Islet of Langerhans (tissue), 1 donor: ENCODE measurements around the gene FSTL4.

Experiments used
- FAIRE-seq: peaks from one replicate; lab custom pipeline; 2011; peaks lifted over from hg19 to GRCh38; lab: Jason Lieb, UNC

Gene FSTL4

GRCh38 chr5:133240425-133241091 is 371.8 kb downstream of the FSTL4 start:
- FAIRE-seq, result no peak

DNA sequence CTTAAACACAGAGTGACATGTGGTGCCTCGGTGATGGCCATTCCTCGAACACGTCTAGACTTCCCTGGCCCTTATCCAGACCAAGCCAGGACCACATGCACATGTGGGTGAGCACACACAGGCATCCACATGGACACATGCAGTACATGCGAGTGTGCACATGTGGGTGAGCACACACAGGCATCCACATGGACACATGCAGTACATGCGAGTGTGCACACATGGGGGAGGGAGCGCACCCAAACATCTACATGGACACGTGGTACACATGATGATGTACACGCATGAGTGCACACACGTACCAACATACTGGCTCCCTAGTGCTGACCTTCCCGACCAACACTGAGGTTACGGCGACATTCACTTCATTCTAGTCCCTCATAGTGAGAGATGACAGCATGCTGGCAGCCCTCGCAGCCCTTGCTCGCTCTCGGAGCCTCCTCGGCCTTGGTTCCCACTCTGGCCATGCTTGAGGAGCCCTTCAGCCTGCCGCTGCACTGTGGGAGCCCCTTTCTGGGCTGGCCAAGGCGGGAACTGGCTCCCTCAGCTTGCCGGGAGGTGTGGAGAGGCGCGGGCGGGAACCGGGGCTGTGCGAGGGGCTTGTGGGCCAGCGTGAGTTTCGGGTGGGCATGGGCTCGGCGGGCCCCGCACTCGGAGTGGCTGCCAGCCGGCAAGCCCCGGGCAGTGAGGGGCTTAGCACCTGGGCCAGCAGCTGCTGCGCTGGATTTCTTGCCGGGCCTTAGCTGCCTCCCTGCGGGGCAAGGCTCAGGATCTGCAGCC is 373.7 kb downstream of the FSTL4 start:
- no peak for FAIRE-seq

DNA sequence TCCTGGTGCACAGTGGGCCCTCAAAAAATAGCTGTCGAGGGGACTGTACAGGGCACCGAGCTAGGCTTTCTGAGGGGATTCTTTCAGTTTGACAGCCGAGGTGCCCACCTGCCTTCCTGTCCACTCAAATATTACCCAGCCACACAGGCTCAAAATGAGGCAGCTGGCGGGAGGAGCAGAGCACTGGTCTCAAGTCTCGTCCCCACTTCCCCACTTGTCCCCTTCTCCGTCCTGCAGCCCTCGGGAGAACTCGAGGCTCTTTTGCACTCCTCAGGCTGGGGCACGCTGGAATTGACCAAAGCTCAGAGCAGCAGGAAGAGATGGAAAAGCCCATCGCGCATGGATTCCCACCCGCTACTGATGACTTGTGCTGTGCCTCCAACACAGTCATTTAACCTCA is 375.4 kb downstream of the FSTL4 start:
- FAIRE-seq, result no peak

GRCh38 chr5:133236541-133236951 is 375.8 kb downstream of the FSTL4 start:
- no peak for FAIRE-seq

DNA sequence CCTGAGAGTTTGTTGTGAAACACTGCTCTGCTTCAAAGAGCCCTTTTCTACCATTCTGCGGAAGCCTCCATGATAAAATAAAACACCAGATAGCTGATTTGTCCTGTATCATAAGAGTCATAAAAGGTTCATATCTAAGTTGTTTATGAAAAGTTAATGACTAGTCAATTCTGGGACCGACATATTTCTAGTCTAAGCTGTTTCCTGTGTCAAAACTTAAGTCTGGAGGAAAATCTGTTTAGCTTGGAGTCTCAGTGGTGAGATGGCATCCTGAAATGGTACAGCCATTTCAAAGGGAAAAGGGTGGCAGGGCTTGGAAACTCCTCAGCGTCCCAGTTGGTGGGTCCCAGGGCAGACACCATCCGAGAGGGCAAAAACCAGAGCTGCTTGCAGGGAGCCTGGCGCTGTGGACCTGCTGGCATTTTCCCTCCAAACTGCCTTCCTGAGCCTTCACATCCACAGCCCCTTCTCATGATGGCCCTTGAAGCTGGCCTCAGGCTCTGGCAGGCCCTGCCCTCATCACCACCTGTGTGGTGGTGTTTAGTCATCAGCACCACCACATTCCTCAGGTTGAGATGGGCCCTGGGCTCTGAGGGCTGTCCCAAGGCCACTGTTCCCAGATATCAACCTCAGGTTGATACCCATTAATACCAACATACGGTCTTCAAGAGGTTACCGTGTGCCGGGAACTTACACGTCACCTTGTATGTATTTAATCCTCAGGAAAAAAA is 376.5 kb downstream of the FSTL4 start:
- FAIRE-seq, result no peak

GRCh38 chr5:133234911-133235310 is 377.4 kb downstream of the FSTL4 start:
- FAIRE-seq, result no peak

- no peak for FAIRE-seq
These were observed 378.1 kb downstream of the FSTL4 start for GRCh38 chr5:133234273-133234672.

DNA sequence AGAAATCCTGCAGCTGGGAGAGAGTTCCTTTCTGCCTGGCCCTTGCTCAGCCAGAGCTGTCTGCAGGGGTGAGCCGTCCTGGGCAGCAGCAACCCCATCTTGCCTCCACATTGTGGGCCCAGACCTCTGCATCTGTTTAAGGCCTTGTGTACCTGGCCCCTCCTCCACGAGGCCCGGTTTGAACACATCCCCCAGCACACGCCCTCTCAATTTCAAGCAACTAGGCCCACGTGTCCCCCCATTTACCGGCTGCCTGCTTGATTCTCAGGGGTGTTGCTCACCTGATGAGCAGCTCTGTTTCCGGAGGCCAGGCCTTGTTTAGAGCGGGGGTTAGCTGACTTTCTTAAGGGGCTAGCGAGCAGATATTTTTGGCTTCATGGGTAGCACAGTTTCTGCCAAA is 378.7 kb downstream of the FSTL4 start:
- no peak for FAIRE-seq

DNA sequence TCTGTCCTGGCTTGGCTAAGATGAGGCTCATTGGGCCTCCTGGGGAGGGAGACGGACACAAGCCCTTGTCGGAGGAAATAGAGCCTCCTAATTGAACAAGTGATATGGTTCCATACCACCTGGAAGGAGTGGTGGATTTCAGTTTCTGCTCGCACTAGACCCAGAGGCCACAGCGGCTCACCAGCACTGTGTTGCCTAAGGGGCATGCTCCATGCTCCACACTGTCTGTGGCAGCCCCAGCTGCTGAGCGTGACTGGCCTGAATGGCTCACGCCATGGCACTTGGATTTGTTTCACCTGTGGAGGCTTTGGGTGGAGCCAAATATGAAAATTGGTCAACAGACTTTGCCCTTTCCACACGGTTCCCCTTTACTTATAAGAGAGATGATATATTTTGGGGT is 379.4 kb downstream of the FSTL4 start:
- FAIRE-seq, result no peak

DNA sequence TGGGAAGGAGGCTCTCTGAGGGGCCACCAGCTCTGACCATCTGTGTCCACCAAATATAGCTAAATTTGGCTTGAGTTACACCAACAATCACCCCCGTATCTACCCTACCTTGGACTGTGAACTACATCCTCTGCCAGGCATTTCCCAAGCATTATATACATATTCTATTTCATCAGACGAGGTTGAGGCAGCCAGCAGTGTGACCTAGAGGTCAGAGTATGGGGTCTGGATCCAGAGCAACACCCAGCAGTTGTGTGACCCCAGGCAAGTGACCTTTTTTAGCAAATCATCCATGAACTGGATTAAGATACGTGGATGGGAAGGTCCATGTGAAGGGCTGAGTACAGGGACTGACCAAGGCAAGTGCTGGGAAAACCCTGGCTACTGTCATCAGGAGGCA is 379.9 kb downstream of the FSTL4 start:
- no peak for FAIRE-seq

DNA sequence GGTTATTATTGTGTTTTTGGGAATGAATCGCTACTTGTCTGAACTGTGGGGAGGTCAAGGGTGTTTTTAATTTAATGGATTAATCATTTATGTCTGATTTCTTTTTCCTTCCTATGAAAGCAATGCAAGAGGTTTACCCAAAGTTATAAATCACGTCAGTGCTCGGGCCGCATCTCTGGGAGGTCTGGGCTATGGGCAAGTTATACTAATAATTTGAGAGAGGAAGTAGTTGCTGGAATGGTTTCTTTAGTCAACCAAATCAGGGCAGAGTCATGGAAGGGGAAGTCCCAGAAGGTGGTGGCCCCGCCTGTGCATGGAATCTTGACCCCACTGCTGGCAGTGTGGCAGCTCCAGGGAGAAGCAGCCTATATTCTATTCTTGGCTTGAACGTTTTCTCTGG is 380.3 kb downstream of the FSTL4 start:
- no peak for FAIRE-seq

- no peak for FAIRE-seq
These were observed 381.3 kb downstream of the FSTL4 start for GRCh38 chr5:133230823-133231578.

DNA sequence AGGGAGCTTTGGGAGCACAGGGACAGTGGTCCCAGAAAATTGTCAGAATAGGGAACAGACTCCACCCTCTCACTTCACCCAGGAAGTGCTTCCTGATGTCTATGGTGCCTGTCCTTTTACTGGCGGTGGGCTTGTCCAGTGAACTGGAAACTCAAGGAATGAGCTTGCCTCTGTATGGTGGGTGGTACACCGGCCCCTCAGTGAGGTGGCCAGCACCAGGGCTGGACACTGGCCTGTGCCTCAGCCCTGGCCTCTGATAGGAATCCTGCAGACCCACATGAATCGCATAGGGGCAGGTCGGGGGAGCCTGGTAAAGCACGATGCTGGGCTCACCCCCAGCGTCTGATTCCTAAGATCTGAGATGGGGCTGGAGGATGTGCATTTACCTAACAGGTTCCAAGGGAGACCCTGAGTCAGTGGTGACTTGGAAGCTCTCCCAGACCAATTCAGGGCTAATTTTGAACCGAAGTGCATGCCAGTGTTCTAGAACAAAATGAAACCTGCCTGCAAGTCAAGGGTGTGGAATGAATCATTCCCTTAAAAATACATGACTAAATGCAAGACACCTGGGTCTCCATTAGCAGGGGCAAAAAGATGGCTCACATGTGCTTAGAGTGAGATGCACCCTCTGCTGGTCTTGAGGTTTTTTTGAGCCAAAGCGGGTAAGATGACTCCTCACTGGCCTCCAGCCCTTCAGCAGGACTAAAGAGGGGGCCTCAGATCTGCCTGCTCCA is 382.2 kb downstream of the FSTL4 start:
- no peak for FAIRE-seq

DNA sequence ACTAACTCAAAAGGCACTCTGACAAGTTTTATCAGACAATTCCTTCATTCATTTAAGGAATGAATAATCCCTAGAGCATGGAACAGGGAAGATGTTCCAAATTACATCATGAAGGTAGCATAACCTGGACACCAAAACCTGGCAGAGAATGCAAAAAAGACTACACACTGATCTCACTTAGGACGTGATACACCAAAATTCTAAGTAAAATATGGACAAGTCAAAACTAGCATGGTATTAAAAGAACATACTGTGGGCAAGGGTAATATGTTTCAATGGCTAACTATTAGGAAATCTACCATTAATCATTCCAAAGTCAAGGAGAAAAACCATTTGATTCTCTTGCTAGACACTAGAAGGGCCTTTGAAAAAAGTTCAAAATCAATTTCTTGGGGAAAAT is 384.0 kb downstream of the FSTL4 start:
- FAIRE-seq, result no peak

DNA sequence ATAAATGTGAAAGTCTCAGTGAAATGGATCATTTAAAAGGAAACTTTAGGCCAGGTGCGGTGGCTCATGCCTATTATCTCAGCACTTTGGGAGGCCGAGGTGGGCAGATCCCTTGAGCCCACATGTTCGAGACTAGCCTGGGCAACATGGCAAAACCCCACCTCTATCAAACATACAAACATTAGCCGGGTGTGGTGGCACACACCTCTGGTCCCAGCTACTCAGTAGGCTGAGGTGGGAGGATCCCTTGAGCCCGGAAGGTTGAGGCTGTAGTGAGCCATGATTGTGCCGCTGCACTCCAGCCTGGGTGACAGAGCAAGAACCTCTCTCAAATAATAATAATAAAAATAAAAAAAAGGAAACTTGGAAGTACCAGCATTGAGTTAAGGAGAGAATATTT is 384.4 kb downstream of the FSTL4 start:
- no peak for FAIRE-seq

DNA sequence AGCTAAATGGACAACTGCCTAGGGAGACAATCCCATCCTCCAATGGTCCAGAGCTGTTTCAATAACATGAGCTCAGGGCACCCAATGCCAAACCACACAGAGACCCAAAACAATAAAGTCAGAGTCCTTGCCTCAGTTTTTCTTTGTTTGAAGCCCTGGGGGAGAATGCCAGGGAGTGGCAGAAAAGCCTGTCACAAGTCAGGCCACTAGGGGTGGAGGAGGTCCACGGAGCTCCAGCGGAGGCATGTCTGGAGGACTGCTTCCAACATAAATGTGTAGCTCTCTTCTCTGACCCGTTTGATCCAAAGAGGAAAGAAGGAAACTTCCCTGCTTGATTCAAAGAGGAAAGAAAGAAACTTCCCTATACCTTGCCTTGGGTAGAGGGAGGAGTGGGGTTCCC is 385.3 kb downstream of the FSTL4 start:
- FAIRE-seq, result no peak

GRCh38 chr5:133226186-133226585 is 386.2 kb downstream of the FSTL4 start:
- no peak for FAIRE-seq

GRCh38 chr5:133225671-133226152 is 386.6 kb downstream of the FSTL4 start:
- FAIRE-seq, result no peak

DNA sequence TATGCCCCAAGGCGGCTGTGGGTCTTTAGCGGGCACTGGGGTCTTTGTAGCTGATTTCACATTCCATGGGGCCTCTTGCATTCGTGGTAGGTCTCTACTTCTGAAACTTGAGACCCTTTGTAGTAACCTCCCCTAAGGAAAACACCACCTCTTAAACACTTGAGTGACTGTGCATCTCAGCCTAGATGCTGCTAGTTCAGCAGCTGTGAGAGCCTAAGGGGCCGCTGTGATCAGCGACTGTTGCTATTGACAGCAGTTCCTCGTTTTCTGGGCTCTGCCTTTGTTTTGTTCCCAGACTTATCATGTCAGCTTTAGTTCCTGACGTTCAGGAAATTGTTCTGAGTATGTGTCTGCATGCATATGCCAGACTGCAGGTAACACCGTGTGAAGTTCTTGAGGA is 389.4 kb downstream of the FSTL4 start:
- no peak for FAIRE-seq

- no peak for FAIRE-seq
These were observed 389.8 kb downstream of the FSTL4 start for GRCh38 chr5:133222521-133222920.

DNA sequence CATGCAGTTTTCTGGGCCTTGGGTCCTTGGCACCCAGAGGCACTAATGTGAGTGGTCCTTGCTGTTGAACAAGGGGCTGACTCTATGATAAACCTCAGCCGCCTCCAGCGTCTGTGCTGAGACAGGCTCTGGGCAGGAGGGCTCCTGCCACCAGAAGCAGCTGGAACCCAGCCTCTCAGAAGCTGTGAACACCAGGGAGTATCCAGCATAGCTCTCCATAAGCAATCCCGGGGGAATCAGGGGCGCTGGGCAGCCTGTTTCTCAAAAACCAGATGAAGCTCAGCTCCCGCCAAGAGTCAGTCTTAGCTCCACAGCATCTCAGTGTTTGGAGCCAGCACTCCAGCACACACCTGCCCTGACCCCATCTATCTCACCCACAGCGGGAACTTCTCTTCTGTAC is 390.3 kb downstream of the FSTL4 start:
- no peak for FAIRE-seq
